Activated naive CD4-positive, alpha-beta T cell treated with anti-CD3 and anti-CD28 coated beads for 36 hours (primary cell): ENCODE data around the gene NBEAL2. TPM values are rescaled to one million over a fixed set of nuclear protein-coding genes. Genes with fewer than 3 reads are reported as not detected.

ENCODE experiments used
- CTCF ChIA-PET: fragments of 350-600 bp; sonication (Branson Sonifier 250); formaldehyde crosslinking; loops from one replicate; lab custom pipeline; 2021; ENCODE audit warnings: antibody characterized with exemption; lab: Charles Lee
- DNase-seq: peaks from one replicate; pipeline ENCODE4 v3.0.0-alpha.2; 2020
- H3K27ac Mint-ChIP-seq: one replicate; pipeline ENCODE4 v1.8.0; 2021; ENCODE audit warnings: mild to moderate bottlenecking, mixed read lengths
- H3K27me3 Mint-ChIP-seq: one replicate; pipeline ENCODE4 v1.8.0; 2021; ENCODE audit warnings: low read depth, mixed read lengths
- H3K36me3 Mint-ChIP-seq: one replicate; pipeline ENCODE4 v1.8.0; 2021; ENCODE audit warnings: low read depth, mixed read lengths
- H3K4me1 Mint-ChIP-seq: one replicate; pipeline ENCODE4 v1.8.0; 2021; ENCODE audit warnings: low read depth, mixed read lengths
- H3K4me3 Mint-ChIP-seq: one replicate; pipeline ENCODE4 v1.8.0; 2021; ENCODE audit warnings: mild to moderate bottlenecking, moderate library complexity, mixed read lengths
- H3K9me3 Mint-ChIP-seq: one replicate; pipeline ENCODE4 v1.8.0; 2021; ENCODE audit warnings: mixed read lengths
- intact Hi-C: fragments of 100-400 bp; cut with micrococcal nuclease; formaldehyde crosslinking; loops from one replicate; pipeline ENCODE4 v1.15.1; 2023
- total RNA-seq, 2 experiments: library from RNA; stranded (reverse); gene quantifications; one replicate each; pipeline ENCODE4 v1.2.3, GENCODE V29; 2021

The NBEAL2 gene
- total RNA-seq, 2 experiments from 2014 or later, result 85.0 to 92.4 TPM

- H3K9me3 Mint-ChIP-seq, result no peaks in the 10 kb centered on the region
- CTCF ChIA-PET, result interaction anchor here (1.4 to 2.0 kb wide), 2 partner anchors 12 to 62 kb away, joined by 3 to 7 read pairs; no protein-coding TSS in a partner anchor
- peaks cover 53% of the 10 kb centered on the region for H3K4me1 Mint-ChIP-seq
Observed at GRCh38 chr3:46935168-46935858, 44.2 kb upstream of the NBEAL2 start.

GRCh38 chr3:46935989-46936558, 43.4 kb upstream of the NBEAL2 start:
- Mint-ChIP-seq H3K36me3 (peaks cover 10% of the 10 kb centered on the region), H3K9me3 (no peaks in the 10 kb centered on the region), H3K4me1 (peaks cover 50% of the 10 kb centered on the region), H3K27ac (no peak overlapping the region), H3K27me3 (no peaks in the 10 kb centered on the region), H3K4me3 (no peak overlapping the region)
- intact Hi-C loops, result no loop called here
- CTCF ChIA-PET, result interaction anchor here (0.9 to 1.4 kb wide), 2 partner anchors 62 to 69 kb away, joined by 3 read pairs; no protein-coding TSS in a partner anchor
- DNase-seq, result no peak

More at GRCh38 chr3:46935168-46935858, 44.2 kb upstream of the NBEAL2 start:
- no peak for DNase-seq
- intact Hi-C loops, result no loop called here
- H3K27ac Mint-ChIP-seq, result no peak overlapping the region
- no peak overlapping the region for H3K4me3 Mint-ChIP-seq
- peaks cover 13% of the 10 kb centered on the region for H3K36me3 Mint-ChIP-seq
- no peaks in the 10 kb centered on the region for H3K27me3 Mint-ChIP-seq

GRCh38 chr3:46936733-46937250, 42.7 kb upstream of the NBEAL2 start:
- peaks cover 44% of the 10 kb centered on the region for H3K4me1 Mint-ChIP-seq
- H3K27me3 Mint-ChIP-seq, result no peaks in the 10 kb centered on the region
- CTCF ChIA-PET, result interaction anchor here (0.9 to 1.4 kb wide), 2 partner anchors 61 to 70 kb away, joined by 3 read pairs; no protein-coding TSS in a partner anchor
- no peak overlapping the region for H3K27ac Mint-ChIP-seq
- intact Hi-C loops, result no loop called here
- H3K4me3 Mint-ChIP-seq, result no peak overlapping the region
- no peaks in the 10 kb centered on the region for H3K9me3 Mint-ChIP-seq
- DNase-seq, result no peak
- H3K36me3 Mint-ChIP-seq, result peaks cover 10% of the 10 kb centered on the region

GRCh38 chr3:46938118-46938517, 41.3 kb upstream of the NBEAL2 start:
- no peak for DNase-seq
- Mint-ChIP-seq H3K36me3 (peaks cover 10% of the 10 kb centered on the region), H3K27ac (no peak overlapping the region), H3K9me3 (no peaks in the 10 kb centered on the region), H3K4me3 (no peak overlapping the region), H3K4me1 (peaks cover 38% of the 10 kb centered on the region), H3K27me3 (no peaks in the 10 kb centered on the region)
- intact Hi-C loops, result no loop called here
- CTCF ChIA-PET, result no interaction called here

GRCh38 chr3:46939578-46940445, 39.7 kb upstream of the NBEAL2 start:
- no peaks in the 10 kb centered on the region for H3K27me3 Mint-ChIP-seq
- CTCF ChIA-PET, result interaction anchor here (0.5 kb wide), 1 partner anchor 368 kb away, joined by 4 read pairs; no protein-coding TSS in a partner anchor
- H3K9me3 Mint-ChIP-seq, result no peaks in the 10 kb centered on the region
- peaks cover 39% of the 10 kb centered on the region for H3K4me1 Mint-ChIP-seq
- H3K36me3 Mint-ChIP-seq, result peaks cover 10% of the 10 kb centered on the region
- no peak overlapping the region for H3K27ac Mint-ChIP-seq
- no peak overlapping the region for H3K4me3 Mint-ChIP-seq
- intact Hi-C loops, result no loop called here
- no peak for DNase-seq

- Mint-ChIP-seq H3K27me3 (no peaks in the 10 kb centered on the region), H3K4me3 (no peak overlapping the region), H3K9me3 (no peaks in the 10 kb centered on the region), H3K4me1 (peaks cover 49% of the 10 kb centered on the region), H3K36me3 (peaks cover 18% of the 10 kb centered on the region), H3K27ac (no peak overlapping the region)
- DNase-seq, result no peak
- intact Hi-C loops, result no loop called here
- CTCF ChIA-PET, result interaction anchor here (0.5 kb wide), 1 partner anchor 113 kb away, joined by 4 read pairs; no protein-coding TSS in a partner anchor
Observed at GRCh38 chr3:46942076-46942475, 37.4 kb upstream of the NBEAL2 start.

GRCh38 chr3:46942481-46943236, 36.8 kb upstream of the NBEAL2 start:
- H3K4me1 Mint-ChIP-seq, result peaks cover 52% of the 10 kb centered on the region
- H3K27me3 Mint-ChIP-seq, result no peaks in the 10 kb centered on the region
- peaks cover 20% of the 10 kb centered on the region for H3K36me3 Mint-ChIP-seq
- no peak for DNase-seq
- intact Hi-C loops, result no loop called here
- no peak overlapping the region for H3K27ac Mint-ChIP-seq
- no peaks in the 10 kb centered on the region for H3K9me3 Mint-ChIP-seq
- CTCF ChIA-PET, result no interaction called here
- H3K4me3 Mint-ChIP-seq, result no peak overlapping the region

- H3K4me3 Mint-ChIP-seq, result no peak overlapping the region
- intact Hi-C loops, result no loop called here
- no peak overlapping the region for H3K27ac Mint-ChIP-seq
- no peaks in the 10 kb centered on the region for H3K27me3 Mint-ChIP-seq
- CTCF ChIA-PET, result no interaction called here
- H3K4me1 Mint-ChIP-seq, result peaks cover 59% of the 10 kb centered on the region
- DNase-seq, result no peak
- H3K36me3 Mint-ChIP-seq, result peaks cover 21% of the 10 kb centered on the region
- no peaks in the 10 kb centered on the region for H3K9me3 Mint-ChIP-seq
Observed at GRCh38 chr3:46943237-46944187, 36.0 kb upstream of the NBEAL2 start.

- Mint-ChIP-seq H3K27me3 (no peaks in the 10 kb centered on the region), H3K4me3 (no peak overlapping the region), H3K4me1 (peaks cover 60% of the 10 kb centered on the region), H3K27ac (no peak overlapping the region), H3K9me3 (no peaks in the 10 kb centered on the region), H3K36me3 (peaks cover 16% of the 10 kb centered on the region)
- no peak for DNase-seq
- CTCF ChIA-PET, result no interaction called here
- intact Hi-C loops, result no loop called here
Observed at GRCh38 chr3:46944191-46944590, 35.3 kb upstream of the NBEAL2 start.

- no peaks in the 10 kb centered on the region for H3K27me3 Mint-ChIP-seq
- peaks cover 68% of the 10 kb centered on the region for H3K4me1 Mint-ChIP-seq
- H3K36me3 Mint-ChIP-seq, result peaks cover 15% of the 10 kb centered on the region
- DNase-seq, result no peak
- CTCF ChIA-PET, result interaction anchor here (1.3 kb wide), 1 partner anchor 12 kb away, joined by 8 read pairs; no protein-coding TSS in a partner anchor
- intact Hi-C loops, result no loop called here
- H3K4me3 Mint-ChIP-seq, result no peak overlapping the region
- no peaks in the 10 kb centered on the region for H3K9me3 Mint-ChIP-seq
- H3K27ac Mint-ChIP-seq, result no peak overlapping the region
Observed at GRCh38 chr3:46946416-46946815, 33.0 kb upstream of the NBEAL2 start.
